Measurements from ENCODE around the gene GP1BB. TPM values are rescaled to one million over a fixed set of nuclear protein-coding genes. Genes with fewer than 3 reads are reported as not detected.
A peak's percentile ranks its signal among the peaks of the same experiment; 100 is the strongest.

Gene GP1BB
- total RNA-seq, 1 donor from 2014 or later: 0.95 TPM

- H2AFZ ChIP-seq (ENCODE audit: low read depth, low read length): no peak within 1 kb of the TSS
- H3K27me3 Mint-ChIP-seq (ENCODE audit: low read depth, unreplicated experiment): peaks cover 56% of the 10 kb centered on the region
- H3K27me3 ChIP-seq (ENCODE audit: insufficient read depth, low read length): peaks cover 84% of the 10 kb centered on the region
These were observed 37.0 kb downstream of the GP1BB start, which contains the start of gene TBX1 for GRCh38 chr22:19760058-19760950. Gene TBX1 (plus strand): TSS chr22:19760778. CDS start chr22:19760844, 66 bp downstream.

GRCh38 chr22:19760951-19761724 lies 37.8 kb downstream of the GP1BB start:
- H3K27me3 ChIP-seq (ENCODE audit: insufficient read depth, low read length): peaks cover 80% of the 10 kb centered on the region
- H2AFZ ChIP-seq (ENCODE audit: low read depth, low read length): no peak overlapping the region
- H3K79me2 ChIP-seq (ENCODE audit: insufficient read depth, low read length): no peaks in the 10 kb centered on the region
- H3K27ac ChIP-seq (ENCODE audit: low read depth, low read length): no peak overlapping the region
- H3K9ac ChIP-seq (ENCODE audit: low read length): no peak overlapping the region
- H3K4me1 ChIP-seq (ENCODE audit: insufficient read depth, low read length): peaks cover 6% of the 10 kb centered on the region
- H3K36me3 ChIP-seq (ENCODE audit: insufficient read depth, low read length): no peaks in the 10 kb centered on the region
- peak overlapping the region; percentile 29 for H3K27ac Mint-ChIP-seq (ENCODE audit: unreplicated experiment)
- no peak overlapping the region for H3K4me3 ChIP-seq (ENCODE audit: insufficient read depth, low read depth, low read length)
- H3K4me2 ChIP-seq (ENCODE audit: low read length): peak overlapping the region; percentile 26
- H3K4me1 Mint-ChIP-seq (ENCODE audit: low read depth, unreplicated experiment): peaks cover 5% of the 10 kb centered on the region
- FAIRE-seq (no peak), DNase-seq (ENCODE audit: low read depth) (no peak)
- peaks cover 51% of the 10 kb centered on the region for H3K27me3 Mint-ChIP-seq (ENCODE audit: low read depth, unreplicated experiment)
- no peak for TF ChIP-seq CTCF (IDR thresholded peaks at IDR 0.05; ENCODE audit: insufficient read depth, low read depth, low read length)
- TF ChIP-seq EZH2 (IDR thresholded peaks at IDR 0.05; ENCODE audit: insufficient read depth, low read length): peak; percentile 94
- H4K20me1 ChIP-seq (ENCODE audit: insufficient read depth, low read length): peaks cover 34% of the 10 kb centered on the region
- H3K9me3 ChIP-seq (ENCODE audit: insufficient read depth, low read depth, low read length): peaks cover 3% of the 10 kb centered on the region
- peak overlapping the region; percentile 40 for H3K4me3 Mint-ChIP-seq (ENCODE audit: unreplicated experiment)
- peaks cover 5% of the 10 kb centered on the region for H3K36me3 Mint-ChIP-seq (ENCODE audit: low read depth, unreplicated experiment)
- peaks cover 18% of the 10 kb centered on the region for H3K9me3 Mint-ChIP-seq (ENCODE audit: unreplicated experiment)

More at GRCh38 chr22:19760058-19760950, 37.0 kb downstream of the GP1BB start, which contains the start of gene TBX1:
- H3K9me3 Mint-ChIP-seq (ENCODE audit: unreplicated experiment): peaks cover 18% of the 10 kb centered on the region
- H3K36me3 Mint-ChIP-seq (ENCODE audit: low read depth, unreplicated experiment): peaks cover 5% of the 10 kb centered on the region
- Histone ChIP-seq H3K27ac (ENCODE audit: low read depth, low read length) (no peak within 1 kb of the TSS), H3K9ac (ENCODE audit: low read length) (no peak within 1 kb of the TSS), H4K20me1 (ENCODE audit: insufficient read depth, low read length) (peaks cover 33% of the 10 kb centered on the region), H3K79me2 (ENCODE audit: insufficient read depth, low read length) (no peaks in the 10 kb centered on the region), H3K4me2 (ENCODE audit: low read length) (peak within 1 kb of the TSS; percentile 66), H3K36me3 (ENCODE audit: insufficient read depth, low read length) (no peaks in the 10 kb centered on the region), H3K4me1 (ENCODE audit: insufficient read depth, low read length) (peaks cover 6% of the 10 kb centered on the region), H3K9me3 (ENCODE audit: insufficient read depth, low read depth, low read length) (peaks cover 3% of the 10 kb centered on the region), H3K4me3 (ENCODE audit: insufficient read depth, low read depth, low read length) (no peak within 1 kb of the TSS)
- H3K4me3 Mint-ChIP-seq (ENCODE audit: unreplicated experiment): peak within 1 kb of the TSS; percentile 78
- TF ChIP-seq CTCF (IDR thresholded peaks at IDR 0.05; ENCODE audit: insufficient read depth, low read depth, low read length) (no peak), EZH2 (IDR thresholded peaks at IDR 0.05; ENCODE audit: insufficient read depth, low read length) (no peak)
- peaks cover 5% of the 10 kb centered on the region for H3K4me1 Mint-ChIP-seq (ENCODE audit: low read depth, unreplicated experiment)
- FAIRE-seq (no peak), DNase-seq (ENCODE audit: low read depth) (no peak)
- H3K27ac Mint-ChIP-seq (ENCODE audit: unreplicated experiment): peak within 1 kb of the TSS; percentile 91

All from astrocyte (in vitro differentiated cells and primary cell).